HEK293 (cell line): ENCODE measurements around the gene MRNIP.

Source experiments
- CTCF ChIA-PET: fragments of 350-600 bp; formaldehyde crosslinking; extraction: SDS; loops from one replicate; lab custom pipeline; 2021; ENCODE audit warnings: antibody characterized with exemption; lab: Yijun Ruan, JAX
- POLR2A ChIA-PET: fragments of 300-600 bp; formaldehyde crosslinking; extraction: SDS; loops from one replicate; lab custom pipeline; 2020; ENCODE audit warnings: antibody characterized with exemption, inconsistent platforms; lab: Yijun Ruan, JAX
- H3K27ac ChIP-seq: fragments of 200-500 bp; sonication (Bioruptor generic); 2 replicates; pipeline ENCODE4 v1.5.1; 2014; ENCODE audit warnings: low read depth, low read length, control low read depth, inconsistent platforms; ENCODE audit errors: extremely low read depth
- H3K36me3 ChIP-seq, 2 experiments: fragments of 200-500 bp in 1 of 2; sonication (Bioruptor generic) in 1 of 2; 1 replicate in 1 of 2; 2 replicates in 1 of 2; pipeline ENCODE4 v1.5.1; 2014 to 2017; ENCODE audit warnings: inconsistent platforms in 2 of 2, low read length in 2 of 2; ENCODE audit not compliant: control insufficient read depth in 2 of 2, insufficient read depth in 1 of 2
- H3K4me1 ChIP-seq: fragments of 200-500 bp; sonication (Bioruptor generic); 2 replicates; pipeline ENCODE4 v1.5.1; 2014; ENCODE audit warnings: mild to moderate bottlenecking, low read length, inconsistent platforms; ENCODE audit not compliant: control insufficient read depth, insufficient read depth
- H3K4me3 ChIP-seq: 2 replicates; pipeline ENCODE4 v1.5.1; 2011; ENCODE audit warnings: low read depth, mild to moderate bottlenecking, control low read depth, low read length, moderate library complexity
- H3K9me3 ChIP-seq: fragments of 200-500 bp; sonication (Bioruptor generic); 2 replicates; pipeline ENCODE4 v1.5.1; 2014; ENCODE audit warnings: low read depth, low read length, inconsistent platforms; ENCODE audit not compliant: control insufficient read depth, insufficient read depth
- HOXA7 ChIP-seq: sonication (generic); formaldehyde crosslinking; IDR thresholded peaks from 2 replicates; pipeline ENCODE4 v1.8.1; 2022; ENCODE audit warnings: missing genetic modification reagents, borderline replicate concordance
- KLF9 ChIP-seq: fragments of 450-650 bp; formaldehyde crosslinking; IDR thresholded peaks from 2 replicates; pipeline ENCODE4 v1.5.1; 2016; ENCODE audit warnings: missing biosample characterization, missing genetic modification characterization, low read depth
- SCRT1 ChIP-seq: fragments of 450-650 bp; formaldehyde crosslinking; IDR thresholded peaks from 2 replicates; pipeline ENCODE4 v1.5.1; 2016; ENCODE audit warnings: missing biosample characterization, missing genetic modification characterization, borderline replicate concordance
- TRIM28 ChIP-seq: IDR thresholded peaks from 2 replicates; pipeline ENCODE4 v1.6.1; 2011; ENCODE audit warnings: low read length, control low read depth, borderline replicate concordance
- ZNF133 ChIP-seq: fragments of 450-650 bp; formaldehyde crosslinking; IDR thresholded peaks from 2 replicates; pipeline ENCODE4 v1.5.1; 2016; ENCODE audit warnings: missing biosample characterization, missing genetic modification characterization
- ZNF138 ChIP-seq: fragments of 450-650 bp; formaldehyde crosslinking; IDR thresholded peaks from 2 replicates; pipeline ENCODE4 v1.5.1; 2016; ENCODE audit warnings: missing biosample characterization, missing genetic modification characterization, borderline replicate concordance
- ZNF155 ChIP-seq: fragments of 450-650 bp; formaldehyde crosslinking; IDR thresholded peaks from 2 replicates; pipeline ENCODE4 v1.5.1; 2016; ENCODE audit warnings: missing biosample characterization, missing genetic modification characterization
- ZNF239 ChIP-seq: fragments of 450-650 bp; formaldehyde crosslinking; IDR thresholded peaks from 2 replicates; pipeline ENCODE4 v1.5.1; 2016; ENCODE audit warnings: missing biosample characterization, missing genetic modification characterization
- ZNF24 ChIP-seq: fragments of 450-650 bp; formaldehyde crosslinking; IDR thresholded peaks from 2 replicates; pipeline ENCODE4 v1.5.1; 2016; ENCODE audit warnings: missing biosample characterization, missing genetic modification characterization
- ZNF473 ChIP-seq: fragments of 450-650 bp; formaldehyde crosslinking; IDR thresholded peaks from 2 replicates; pipeline ENCODE4 v1.5.1; 2017; ENCODE audit warnings: missing biosample characterization, missing genetic modification characterization
- ZNF548 ChIP-seq: fragments of 450-650 bp; formaldehyde crosslinking; IDR thresholded peaks from 2 replicates; pipeline ENCODE4 v1.5.1; 2016; ENCODE audit warnings: missing biosample characterization, missing genetic modification characterization
- ZNF549 ChIP-seq: fragments of 450-650 bp; IDR thresholded peaks from 2 replicates; pipeline ENCODE4 v1.5.1; 2018; ENCODE audit warnings: missing biosample characterization, missing genetic modification characterization, mild to moderate bottlenecking, inconsistent platforms, moderate library complexity
- ZNF600 ChIP-seq: fragments of 450-650 bp; formaldehyde crosslinking; IDR thresholded peaks from 2 replicates; pipeline ENCODE4 v1.5.1; 2016; ENCODE audit warnings: missing biosample characterization, missing genetic modification characterization
- ZNF623 ChIP-seq: fragments of 450-650 bp; formaldehyde crosslinking; IDR thresholded peaks from 2 replicates; pipeline ENCODE4 v1.5.1; 2016; ENCODE audit warnings: missing biosample characterization, missing genetic modification characterization
- ZNF624 ChIP-seq: fragments of 450-650 bp; formaldehyde crosslinking; IDR thresholded peaks from 2 replicates; pipeline ENCODE4 v1.5.1; 2017; ENCODE audit warnings: missing biosample characterization, missing genetic modification characterization
- ZNF670 ChIP-seq: fragments of 450-650 bp; formaldehyde crosslinking; IDR thresholded peaks from 2 replicates; pipeline ENCODE4 v1.5.1; 2016; ENCODE audit warnings: missing biosample characterization, missing genetic modification characterization, low read depth
- ZNF791 ChIP-seq: fragments of 450-650 bp; formaldehyde crosslinking; IDR thresholded peaks from 2 replicates; pipeline ENCODE4 v1.5.1; 2016; ENCODE audit warnings: missing biosample characterization, missing genetic modification characterization
- ZSCAN30 ChIP-seq: fragments of 450-650 bp; IDR thresholded peaks from 2 replicates; pipeline ENCODE4 v1.5.1; 2018; ENCODE audit warnings: missing biosample characterization, mild to moderate bottlenecking, missing genetic modification characterization, moderate library complexity
- TF ChIP-seq, protein P1 (sequence below): fragments of 450-650 bp; formaldehyde crosslinking; IDR thresholded peaks from 2 replicates; pipeline ENCODE4 v1.5.1; 2017; ENCODE audit warnings: missing biosample characterization, missing genetic modification characterization
- TF ChIP-seq, protein P2 (sequence below): sonication (generic); formaldehyde crosslinking; IDR thresholded peaks from 2 replicates; pipeline ENCODE4 v1.8.1; 2022; ENCODE audit warnings: mild to moderate bottlenecking, moderate library complexity, missing genetic modification reagents
- TF ChIP-seq, protein P3 (sequence below): fragments of 450-650 bp; formaldehyde crosslinking; conservative IDR thresholded peaks from 2 replicates; pipeline ENCODE4 v1.5.1; 2016; ENCODE audit warnings: low read depth, missing biosample characterization, missing genetic modification characterization

MRNIP gene

DNA sequence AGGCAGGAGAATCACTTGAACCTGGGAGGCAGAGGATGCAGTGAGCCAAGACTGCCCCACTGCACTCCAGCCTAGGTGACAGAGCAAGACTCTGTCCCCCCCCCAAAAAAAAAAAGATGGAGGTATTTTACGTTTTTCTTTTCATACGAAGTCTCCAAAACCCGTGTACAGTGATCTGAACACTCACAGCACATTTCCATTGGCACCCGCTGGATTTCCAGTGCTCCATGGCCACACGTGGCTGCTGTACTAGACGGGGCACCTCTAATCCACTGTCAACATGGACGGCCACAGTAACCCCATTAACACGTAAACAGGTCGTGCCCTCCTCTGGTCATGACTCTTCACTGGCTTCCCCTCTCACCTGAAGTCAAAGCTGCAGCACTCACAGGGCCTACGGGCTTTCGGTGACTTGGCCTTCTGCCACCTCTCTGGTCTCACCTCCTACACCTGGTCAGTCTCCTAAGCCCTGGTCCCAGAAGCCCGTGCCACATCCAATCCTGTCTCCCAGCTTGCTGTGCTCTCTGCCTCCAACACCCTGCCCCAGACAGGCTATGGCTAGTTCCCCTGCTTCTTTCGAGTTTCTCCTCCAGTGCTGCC is 27.0 kb upstream of the MRNIP start:
- H3K36me3 ChIP-seq = peaks cover 35 to 95% of the 10 kb centered on the region in 2 experiments
- TF ChIP-seq ZSCAN30 (tag by site-specific recombination) (no peak), ZNF548 (no peak), KLF9 (tag by site-specific recombination) (no peak), HOXA7 (CRISPR knock-in tag) (no peak), ZNF155 (tag by site-specific recombination) (no peak), ZNF473 (tag by site-specific recombination) (no peak), ZNF670 (tag by site-specific recombination) (no peak), ZNF24 (no peak), ZNF624 (tag by site-specific recombination) (no peak), ZNF239 (tag by site-specific recombination) (no peak), ZNF791 (tag by site-specific recombination) (no peak), ZNF623 (tag by site-specific recombination) (no peak), ZNF600 (tag by site-specific recombination) (no peak), ZNF549 (tag by site-specific recombination) (no peak), SCRT1 (tag by site-specific recombination) (no peak), ZNF138 (no peak)
- TF ChIP-seq, protein P1, sequence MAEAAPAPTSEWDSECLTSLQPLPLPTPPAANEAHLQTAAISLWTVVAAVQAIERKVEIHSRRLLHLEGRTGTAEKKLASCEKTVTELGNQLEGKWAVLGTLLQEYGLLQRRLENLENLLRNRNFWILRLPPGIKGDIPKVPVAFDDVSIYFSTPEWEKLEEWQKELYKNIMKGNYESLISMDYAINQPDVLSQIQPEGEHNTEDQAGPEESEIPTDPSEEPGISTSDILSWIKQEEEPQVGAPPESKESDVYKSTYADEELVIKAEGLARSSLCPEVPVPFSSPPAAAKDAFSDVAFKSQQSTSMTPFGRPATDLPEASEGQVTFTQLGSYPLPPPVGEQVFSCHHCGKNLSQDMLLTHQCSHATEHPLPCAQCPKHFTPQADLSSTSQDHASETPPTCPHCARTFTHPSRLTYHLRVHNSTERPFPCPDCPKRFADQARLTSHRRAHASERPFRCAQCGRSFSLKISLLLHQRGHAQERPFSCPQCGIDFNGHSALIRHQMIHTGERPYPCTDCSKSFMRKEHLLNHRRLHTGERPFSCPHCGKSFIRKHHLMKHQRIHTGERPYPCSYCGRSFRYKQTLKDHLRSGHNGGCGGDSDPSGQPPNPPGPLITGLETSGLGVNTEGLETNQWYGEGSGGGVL (tag by site-specific recombination) = no peak
- TF ChIP-seq, protein P2, sequence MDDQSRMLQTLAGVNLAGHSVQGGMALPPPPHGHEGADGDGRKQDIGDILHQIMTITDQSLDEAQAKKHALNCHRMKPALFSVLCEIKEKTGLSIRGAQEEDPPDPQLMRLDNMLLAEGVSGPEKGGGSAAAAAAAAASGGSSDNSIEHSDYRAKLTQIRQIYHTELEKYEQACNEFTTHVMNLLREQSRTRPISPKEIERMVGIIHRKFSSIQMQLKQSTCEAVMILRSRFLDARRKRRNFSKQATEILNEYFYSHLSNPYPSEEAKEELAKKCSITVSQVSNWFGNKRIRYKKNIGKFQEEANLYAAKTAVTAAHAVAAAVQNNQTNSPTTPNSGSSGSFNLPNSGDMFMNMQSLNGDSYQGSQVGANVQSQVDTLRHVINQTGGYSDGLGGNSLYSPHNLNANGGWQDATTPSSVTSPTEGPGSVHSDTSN (CRISPR knock-in tag) = no peak
- CTCF ChIA-PET = interaction anchor here (0.7 kb wide), 1 partner anchor 1599 kb away, joined by 3 read pairs; no protein-coding TSS in a partner anchor
- POLR2A ChIA-PET = no interaction called here
- H3K9me3 ChIP-seq = no peaks in the 10 kb centered on the region; the same call in 1 of the 2 replicates
- H3K27ac ChIP-seq = no peak overlapping the region
- no peaks in the 10 kb centered on the region for H3K4me1 ChIP-seq
- no peak overlapping the region for H3K4me3 ChIP-seq

DNA sequence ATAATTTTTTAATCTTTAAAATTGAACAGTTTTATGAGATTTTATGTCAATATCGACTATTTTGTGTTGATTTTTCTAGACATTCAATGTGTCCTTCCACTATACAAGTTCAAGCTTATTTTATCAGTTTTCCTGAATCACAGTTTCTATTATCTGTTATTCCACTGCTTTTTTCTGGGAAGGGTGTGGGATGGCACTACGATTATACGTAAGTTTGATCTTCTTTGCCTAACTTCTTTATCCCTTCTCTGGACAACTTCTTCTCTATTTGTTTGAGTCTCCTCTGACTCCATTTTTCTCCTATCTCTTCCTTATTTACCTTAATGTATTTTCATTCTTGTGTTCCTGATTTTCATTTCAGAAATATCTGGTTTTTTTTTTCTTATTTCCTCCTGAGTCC is 24.5 kb upstream of the MRNIP start:
- H3K9me3 ChIP-seq = no peaks in the 10 kb centered on the region; the same call in 1 of the 2 replicates
- H3K4me1 ChIP-seq = no peaks in the 10 kb centered on the region
- ChIA-PET POLR2A (no interaction called here), CTCF (interaction anchor here (0.7 kb wide), 1 partner anchor 116 kb away, joined by 4 read pairs; no protein-coding TSS in a partner anchor)
- peaks cover 30 to 92% of the 10 kb centered on the region in 2 experiments for H3K36me3 ChIP-seq
- H3K27ac ChIP-seq = no peak overlapping the region
- no peak overlapping the region for H3K4me3 ChIP-seq
- TF ChIP-seq, protein P3, sequence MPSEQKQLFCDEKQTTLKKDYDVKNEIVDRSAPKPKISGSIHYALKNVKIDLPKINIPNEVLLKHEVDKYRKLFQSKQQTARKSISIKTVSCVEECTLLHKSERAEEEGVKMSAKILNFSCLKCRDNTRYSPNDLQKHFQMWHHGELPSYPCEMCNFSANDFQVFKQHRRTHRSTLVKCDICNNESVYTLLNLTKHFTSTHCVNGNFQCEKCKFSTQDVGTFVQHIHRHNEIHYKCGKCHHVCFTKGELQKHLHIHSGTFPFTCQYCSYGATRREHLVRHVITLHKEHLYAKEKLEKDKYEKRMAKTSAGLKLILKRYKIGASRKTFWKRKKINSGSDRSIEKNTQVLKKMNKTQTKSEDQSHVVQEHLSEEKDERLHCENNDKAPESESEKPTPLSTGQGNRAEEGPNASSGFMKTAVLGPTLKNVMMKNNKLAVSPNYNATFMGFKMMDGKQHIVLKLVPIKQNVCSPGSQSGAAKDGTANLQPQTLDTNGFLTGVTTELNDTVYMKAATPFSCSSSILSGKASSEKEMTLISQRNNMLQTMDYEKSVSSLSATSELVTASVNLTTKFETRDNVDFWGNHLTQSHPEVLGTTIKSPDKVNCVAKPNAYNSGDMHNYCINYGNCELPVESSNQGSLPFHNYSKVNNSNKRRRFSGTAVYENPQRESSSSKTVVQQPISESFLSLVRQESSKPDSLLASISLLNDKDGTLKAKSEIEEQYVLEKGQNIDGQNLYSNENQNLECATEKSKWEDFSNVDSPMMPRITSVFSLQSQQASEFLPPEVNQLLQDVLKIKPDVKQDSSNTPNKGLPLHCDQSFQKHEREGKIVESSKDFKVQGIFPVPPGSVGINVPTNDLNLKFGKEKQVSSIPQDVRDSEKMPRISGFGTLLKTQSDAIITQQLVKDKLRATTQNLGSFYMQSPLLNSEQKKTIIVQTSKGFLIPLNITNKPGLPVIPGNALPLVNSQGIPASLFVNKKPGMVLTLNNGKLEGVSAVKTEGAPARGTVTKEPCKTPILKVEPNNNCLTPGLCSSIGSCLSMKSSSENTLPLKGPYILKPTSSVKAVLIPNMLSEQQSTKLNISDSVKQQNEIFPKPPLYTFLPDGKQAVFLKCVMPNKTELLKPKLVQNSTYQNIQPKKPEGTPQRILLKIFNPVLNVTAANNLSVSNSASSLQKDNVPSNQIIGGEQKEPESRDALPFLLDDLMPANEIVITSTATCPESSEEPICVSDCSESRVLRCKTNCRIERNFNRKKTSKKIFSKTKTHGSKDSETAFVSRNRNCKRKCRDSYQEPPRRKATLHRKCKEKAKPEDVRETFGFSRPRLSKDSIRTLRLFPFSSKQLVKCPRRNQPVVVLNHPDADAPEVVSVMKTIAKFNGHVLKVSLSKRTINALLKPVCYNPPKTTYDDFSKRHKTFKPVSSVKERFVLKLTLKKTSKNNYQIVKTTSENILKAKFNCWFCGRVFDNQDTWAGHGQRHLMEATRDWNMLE = no peak
- TF ChIP-seq TRIM28 (no peak), ZNF133 (tag by site-specific recombination) (peak; percentile 99)
- TF ChIP-seq, all 188 proteins: peak for 1
